Suppressor macrophage treated with lipopolysaccharide for 1 hour (primary cell): Measurements from ENCODE around the gene NPSR1.
"Not testable (repeated sequence)": the region's sequence is repeated elsewhere in the genome, so short reads cannot be mapped to it uniquely, and the experiment has no call there.

ENCODE experiments used
- DNase-seq, 3 donors: peaks; one replicate each; pipeline ENCODE4 v3.0.0-alpha.2; 2020 to 2022

Gene NPSR1

GRCh38 chr7:34657632-34658268 is at the start of gene NPSR1:
NPSR1 (plus strand) TSS chr7:34658218; CDS start chr7:34658413, 195 bp downstream.
- no peak for DNase-seq

DNA sequence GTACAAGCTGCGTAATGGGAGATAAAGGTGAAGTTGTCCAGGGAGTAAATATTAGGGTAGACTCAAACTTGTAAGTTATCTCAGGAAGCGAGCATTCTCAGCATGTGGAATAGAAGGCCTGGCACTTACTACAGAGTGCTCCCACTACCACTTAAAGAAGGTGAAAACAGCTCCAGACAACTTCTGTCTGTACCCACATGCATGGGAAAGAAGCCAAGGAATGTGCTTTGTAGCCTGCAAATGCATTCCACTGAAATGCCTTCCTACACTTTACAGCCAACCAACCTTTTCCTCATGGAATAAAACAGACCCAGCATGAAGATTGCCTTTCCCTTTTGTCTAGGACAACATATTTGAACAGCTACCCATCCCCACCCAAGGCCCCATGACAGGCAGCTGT is 45.4 kb upstream of the NPSR1 start:
- no peak for DNase-seq

DNA sequence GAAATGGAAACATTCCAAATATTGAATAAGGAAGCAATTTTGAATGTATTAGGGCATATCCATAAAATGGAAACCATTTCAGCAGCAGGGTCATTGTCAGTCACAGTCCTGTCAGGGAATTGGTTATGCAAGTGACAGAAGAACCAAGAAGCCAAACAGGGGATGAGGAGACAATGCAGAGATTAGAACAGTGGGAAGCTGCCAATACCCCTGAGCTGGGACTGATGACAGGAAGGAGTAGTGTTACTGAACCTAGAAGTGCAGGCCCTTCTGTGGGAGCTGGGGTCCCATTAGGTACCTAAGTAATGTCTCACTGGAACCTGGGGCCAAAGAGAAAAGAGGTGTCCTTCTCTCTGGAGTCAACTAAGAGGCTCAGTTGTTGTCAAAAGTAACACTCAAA is 37.6 kb upstream of the NPSR1 start:
- DNase-seq: no peak

DNA sequence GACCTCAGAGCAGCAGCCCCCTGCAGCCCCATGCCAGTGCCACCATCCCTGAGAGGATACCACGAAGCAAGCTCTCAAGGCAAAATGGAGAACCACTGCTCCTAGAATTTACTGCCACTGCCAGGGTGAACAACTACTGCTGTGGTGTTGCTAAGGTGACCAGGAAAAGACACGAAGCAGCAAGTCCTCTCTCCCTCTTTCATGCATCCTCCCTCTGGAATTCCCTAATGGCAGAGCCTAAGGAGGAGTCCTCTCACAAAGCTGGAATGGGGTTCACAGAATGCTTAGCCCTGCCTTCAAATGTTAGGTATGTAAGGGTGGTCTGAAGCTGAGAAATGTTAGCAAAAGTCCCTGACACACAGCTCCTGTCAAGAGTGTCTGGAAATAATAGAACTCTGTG is 35.8 kb upstream of the NPSR1 start:
- DNase-seq: no peak

DNA sequence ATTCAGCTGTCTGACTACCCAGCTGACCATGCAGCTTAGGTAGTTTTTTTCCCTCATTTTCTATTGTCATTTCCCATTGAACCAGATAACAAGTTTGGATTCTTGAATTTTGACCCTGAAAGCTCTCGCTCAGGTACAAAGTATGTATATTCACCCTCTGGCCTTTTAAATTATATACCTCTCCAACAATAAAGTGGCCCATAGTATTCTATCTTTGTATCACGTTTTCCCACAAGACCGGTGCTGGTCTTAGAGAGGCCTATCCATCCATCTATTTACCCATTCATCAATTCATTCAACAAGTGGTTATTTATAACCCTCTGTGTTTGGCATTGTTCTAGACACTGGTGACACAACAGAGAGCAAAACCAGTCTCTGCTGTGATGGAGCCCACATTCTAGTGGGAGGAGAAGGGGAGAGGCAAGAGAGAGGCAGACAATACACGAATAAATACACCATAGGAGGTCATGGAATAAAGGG is 35.2 kb upstream of the NPSR1 start:
- no peak for DNase-seq

GRCh38 chr7:34628618-34629017 is 29.4 kb upstream of the NPSR1 start:
- not testable (repeated sequence) for DNase-seq

GRCh38 chr7:34652809-34653208 is 5.2 kb upstream of the NPSR1 start:
- DNase-seq: no peak

DNA sequence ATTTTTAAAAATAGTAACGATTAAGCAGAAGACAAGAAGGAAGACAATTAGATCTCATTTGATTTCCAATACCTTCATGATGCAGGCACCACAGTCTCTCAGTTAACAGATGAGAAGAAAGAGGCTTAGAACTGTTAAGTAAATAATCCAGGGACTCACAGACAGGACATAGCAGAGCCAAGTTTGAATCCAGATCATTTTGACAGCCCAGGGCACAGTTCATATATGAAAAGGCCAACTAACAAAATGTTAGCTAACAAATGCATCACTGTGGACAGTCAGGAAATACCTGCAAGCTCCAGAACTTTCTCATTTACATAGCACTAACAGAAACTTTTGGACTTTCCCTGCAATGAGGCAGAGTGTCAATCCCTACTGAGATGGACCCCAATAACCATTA is 4.2 kb upstream of the NPSR1 start:
- no peak for DNase-seq

GRCh38 chr7:34655384-34655783 is 2.6 kb upstream of the NPSR1 start:
- DNase-seq: no peak

- DNase-seq: no peak
Observed at GRCh38 chr7:34656041-34656440, 2.0 kb upstream of the NPSR1 start.

- DNase-seq: no peak
Observed at GRCh38 chr7:34659472-34660075, 1.6 kb downstream of the NPSR1 start.

DNA sequence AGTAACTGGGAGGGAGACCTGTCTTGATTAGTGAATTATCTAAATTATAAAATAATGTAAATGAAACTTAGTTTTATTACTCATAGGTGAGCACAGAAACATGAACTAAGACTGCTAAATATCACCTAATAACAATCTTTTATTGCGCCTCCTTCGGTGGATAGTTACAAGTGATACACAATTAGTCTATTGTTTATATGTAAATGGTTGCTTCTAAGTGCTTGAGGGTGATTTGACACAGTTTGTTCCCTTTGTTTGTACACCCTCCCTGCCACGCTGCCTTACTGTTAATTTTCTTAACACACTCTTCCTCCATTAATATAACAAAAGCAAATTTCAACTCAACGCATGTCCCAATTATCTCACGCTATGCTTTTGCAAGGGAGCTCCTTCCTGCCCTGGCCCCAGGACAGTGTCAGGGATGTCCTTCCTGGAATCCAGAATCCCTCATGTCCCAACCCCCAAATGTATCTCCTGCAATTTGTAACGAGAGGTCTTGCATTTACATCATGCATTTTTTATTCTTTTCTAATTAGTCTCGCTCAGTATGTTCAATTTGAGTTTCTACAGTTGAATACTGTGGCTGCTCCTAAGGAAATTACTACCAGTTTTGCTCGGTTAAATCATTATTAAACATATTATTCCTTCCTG is 4.2 kb downstream of the NPSR1 start:
- DNase-seq: no peak

DNA sequence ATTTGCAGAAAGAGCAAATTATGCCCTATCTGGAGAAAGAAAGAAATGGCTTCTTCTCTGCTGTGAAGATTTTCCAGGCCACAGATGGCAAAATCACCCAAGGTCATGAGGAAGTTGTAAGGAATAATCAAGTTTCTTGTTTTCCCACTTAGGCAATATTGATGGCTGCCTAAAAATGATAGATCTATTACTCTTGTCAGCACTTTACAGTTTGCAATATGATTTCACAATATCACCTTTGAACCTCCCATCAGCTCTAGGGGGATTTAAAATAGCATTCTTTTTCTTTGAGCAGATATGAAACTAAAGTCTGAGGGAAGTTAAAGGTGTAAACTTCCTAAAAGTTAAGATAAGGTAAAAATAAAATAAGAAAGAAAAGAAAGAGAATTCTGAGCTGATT is 6.7 kb downstream of the NPSR1 start:
- DNase-seq: no peak

- no peak for DNase-seq
Observed at GRCh38 chr7:34672430-34672829, 14.4 kb downstream of the NPSR1 start.

DNA sequence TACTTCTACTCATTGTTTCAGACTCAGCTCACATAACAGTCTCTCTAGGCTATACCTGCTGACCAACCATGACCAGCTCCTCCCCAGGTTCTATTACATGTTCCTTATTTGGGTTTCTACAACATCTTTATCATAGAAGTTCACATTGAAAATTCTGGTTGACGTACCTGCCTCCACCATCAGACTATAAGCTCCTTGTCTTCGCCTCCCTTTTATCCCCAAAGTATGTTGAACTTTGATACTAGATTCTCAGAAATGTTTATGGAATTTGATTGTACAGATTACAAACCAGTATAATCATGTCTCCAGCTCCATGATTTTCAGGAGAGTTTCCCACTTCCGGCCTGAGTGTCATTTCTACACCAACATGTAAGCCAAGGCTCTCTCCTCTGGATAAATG is 15.0 kb downstream of the NPSR1 start:
- DNase-seq: no peak

- peak in 2 of 3 donors; percentile 1 to 13 for DNase-seq
Observed at GRCh38 chr7:34675749-34676374, 17.8 kb downstream of the NPSR1 start.

DNA sequence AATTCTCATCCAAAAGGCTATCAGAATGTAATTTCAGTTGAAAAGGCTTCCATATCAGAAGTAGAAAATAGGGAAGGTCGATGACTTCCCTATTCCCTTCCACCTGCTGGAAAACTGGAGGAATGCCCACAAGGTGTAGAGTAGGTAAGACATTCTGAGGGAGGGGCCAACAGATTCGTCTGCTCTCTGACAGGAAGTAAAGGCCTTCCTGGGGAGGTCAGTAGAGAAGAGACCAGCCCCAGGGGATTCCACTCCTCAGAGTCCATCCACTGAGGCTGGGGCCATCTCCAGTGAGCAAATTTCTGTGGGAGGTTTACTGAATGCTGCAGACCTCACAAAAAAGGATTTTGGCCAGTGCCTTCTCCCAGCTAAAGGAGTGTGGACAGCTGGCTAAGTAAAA is 19.5 kb downstream of the NPSR1 start:
- DNase-seq: no peak

DNA sequence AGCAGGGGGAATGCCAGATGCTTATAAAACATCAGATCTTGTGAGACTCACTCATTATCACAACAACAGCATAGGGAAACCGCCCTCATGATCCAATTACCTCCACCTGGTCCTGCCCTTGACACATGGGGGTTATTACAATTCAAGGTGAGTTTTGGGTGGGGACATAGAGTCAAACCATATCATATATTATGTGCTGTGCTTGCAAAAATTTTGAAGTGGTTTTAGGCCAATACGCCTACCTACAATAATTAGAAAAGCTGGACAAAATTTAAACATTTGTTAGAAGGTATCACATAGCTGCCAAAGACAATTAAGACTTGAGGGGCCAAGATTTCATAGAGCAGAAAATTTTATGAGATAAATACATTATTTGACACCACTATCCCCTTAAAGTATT is 29.5 kb downstream of the NPSR1 start:
- no peak for DNase-seq

GRCh38 chr7:34696415-34696814 is 38.4 kb downstream of the NPSR1 start:
- no peak for DNase-seq

DNA sequence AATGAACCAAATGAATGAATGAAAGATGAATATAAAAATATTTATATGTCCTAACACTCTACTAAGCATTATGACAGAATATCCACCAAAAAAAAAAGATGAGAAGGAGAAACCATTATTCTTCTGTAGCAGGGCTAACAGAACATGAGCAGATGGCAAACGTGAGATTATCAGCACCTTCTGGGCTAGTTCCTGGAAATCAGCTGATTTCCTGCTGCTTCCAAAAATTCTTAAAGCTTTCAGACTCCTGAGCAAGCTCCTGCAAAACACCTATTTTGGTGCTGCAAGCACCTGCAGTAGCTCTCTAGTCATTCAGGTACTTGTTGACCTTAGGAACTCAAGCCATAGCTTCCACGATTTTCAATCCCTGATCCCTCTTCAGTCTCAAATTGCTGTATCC is 51.8 kb downstream of the NPSR1 start:
- no peak for DNase-seq

- DNase-seq: no peak
Observed at GRCh38 chr7:34718867-34719266, 60.8 kb downstream of the NPSR1 start.

DNA sequence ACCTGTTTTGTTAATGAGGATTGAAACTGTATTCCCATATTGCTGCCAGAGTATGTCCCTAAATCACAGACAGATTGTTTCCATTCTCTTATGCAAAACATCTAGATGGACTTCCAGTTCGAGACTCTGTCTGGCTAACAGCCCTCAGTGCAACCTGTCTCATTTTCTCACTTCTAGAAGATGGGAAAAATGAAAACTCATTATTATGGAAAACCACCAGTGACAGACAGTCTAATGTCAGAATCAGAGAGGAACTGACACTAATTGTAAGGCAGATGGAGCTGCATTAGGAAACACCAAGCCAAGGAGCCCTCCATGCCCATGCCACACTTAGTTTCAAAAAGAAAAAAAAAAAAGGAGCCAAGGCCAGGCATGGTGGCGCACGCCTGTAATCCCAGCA is 61.6 kb downstream of the NPSR1 start:
- DNase-seq: no peak

DNA sequence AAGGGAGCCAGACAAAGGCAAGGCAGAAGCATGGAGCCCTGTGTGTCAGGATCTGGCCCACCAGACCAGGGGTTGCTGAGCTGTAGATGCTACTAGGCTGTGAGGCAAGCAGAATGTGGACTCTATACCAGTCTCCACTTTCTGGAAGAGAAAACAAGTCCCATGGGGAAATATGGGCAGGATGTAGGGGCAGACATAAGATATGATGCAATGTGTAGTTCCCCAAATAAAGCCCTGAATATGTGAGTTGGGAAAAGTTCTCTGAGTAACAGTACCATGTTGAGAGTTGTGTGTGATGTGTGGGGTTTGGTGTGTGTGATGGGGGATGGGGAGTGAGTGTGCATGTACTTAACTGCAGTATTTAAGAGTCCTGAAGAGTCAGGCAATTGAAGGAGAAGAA is 62.3 kb downstream of the NPSR1 start:
- no peak for DNase-seq

- DNase-seq: no peak
Observed at GRCh38 chr7:34723338-34723737, 65.3 kb downstream of the NPSR1 start.
